Epithelial cell of proximal tubule (primary cell): ENCODE results near the gene TCHP. TPM values are rescaled to one million over a fixed set of nuclear protein-coding genes. Genes with fewer than 3 reads are reported as not detected.

Experiments used
- DNase-seq: peaks from one replicate; pipeline ENCODE4 v3.0.0-alpha.2; 2011; ENCODE audit warnings: low read depth
- H3K4me3 ChIP-seq: 2 replicates; pipeline ENCODE4 v1.5.1; 2011; ENCODE audit warnings: low read depth, mild to moderate bottlenecking, low read length
- total RNA-seq: library from RNA; depleted of rRNA; stranded (reverse); fragments of >200 nt; gene quantifications from 2 replicates; pipeline ENCODE4 v1.2.3, GENCODE V29; 2015
- TF ChIP-seq, protein P1 (sequence below): conservative IDR thresholded peaks from 2 replicates; pipeline ENCODE4 v1.5.1; 2012; ENCODE audit warnings: low read depth, mild to moderate bottlenecking, low read length

TCHP gene
- total RNA-seq, 1 donor from 2014 or later, result 37.5 TPM

DNA sequence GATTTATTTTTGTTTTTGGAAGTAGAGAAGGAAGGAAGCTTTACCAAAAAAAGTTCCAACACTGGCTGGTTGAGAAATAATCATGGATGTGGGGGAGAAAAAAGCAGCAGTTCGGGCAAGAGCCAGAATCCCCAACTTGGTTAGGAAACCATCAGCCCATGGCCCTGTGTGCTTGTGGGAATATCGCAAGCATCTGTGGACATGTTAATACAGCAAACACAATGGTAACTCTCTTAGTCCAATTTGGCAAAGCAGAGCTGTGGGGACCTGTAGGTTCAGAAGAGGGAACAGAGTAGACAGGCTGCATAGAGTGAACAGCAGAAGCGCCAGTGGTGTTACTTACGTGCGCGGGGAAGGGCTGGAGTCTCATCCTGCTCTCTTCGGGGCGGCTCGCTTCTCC is 46.8 kb downstream of the TCHP start:
- TF ChIP-seq, protein P1, sequence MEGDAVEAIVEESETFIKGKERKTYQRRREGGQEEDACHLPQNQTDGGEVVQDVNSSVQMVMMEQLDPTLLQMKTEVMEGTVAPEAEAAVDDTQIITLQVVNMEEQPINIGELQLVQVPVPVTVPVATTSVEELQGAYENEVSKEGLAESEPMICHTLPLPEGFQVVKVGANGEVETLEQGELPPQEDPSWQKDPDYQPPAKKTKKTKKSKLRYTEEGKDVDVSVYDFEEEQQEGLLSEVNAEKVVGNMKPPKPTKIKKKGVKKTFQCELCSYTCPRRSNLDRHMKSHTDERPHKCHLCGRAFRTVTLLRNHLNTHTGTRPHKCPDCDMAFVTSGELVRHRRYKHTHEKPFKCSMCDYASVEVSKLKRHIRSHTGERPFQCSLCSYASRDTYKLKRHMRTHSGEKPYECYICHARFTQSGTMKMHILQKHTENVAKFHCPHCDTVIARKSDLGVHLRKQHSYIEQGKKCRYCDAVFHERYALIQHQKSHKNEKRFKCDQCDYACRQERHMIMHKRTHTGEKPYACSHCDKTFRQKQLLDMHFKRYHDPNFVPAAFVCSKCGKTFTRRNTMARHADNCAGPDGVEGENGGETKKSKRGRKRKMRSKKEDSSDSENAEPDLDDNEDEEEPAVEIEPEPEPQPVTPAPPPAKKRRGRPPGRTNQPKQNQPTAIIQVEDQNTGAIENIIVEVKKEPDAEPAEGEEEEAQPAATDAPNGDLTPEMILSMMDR, result no peak
- no peak for DNase-seq
- H3K4me3 ChIP-seq, result no peak overlapping the region

DNA sequence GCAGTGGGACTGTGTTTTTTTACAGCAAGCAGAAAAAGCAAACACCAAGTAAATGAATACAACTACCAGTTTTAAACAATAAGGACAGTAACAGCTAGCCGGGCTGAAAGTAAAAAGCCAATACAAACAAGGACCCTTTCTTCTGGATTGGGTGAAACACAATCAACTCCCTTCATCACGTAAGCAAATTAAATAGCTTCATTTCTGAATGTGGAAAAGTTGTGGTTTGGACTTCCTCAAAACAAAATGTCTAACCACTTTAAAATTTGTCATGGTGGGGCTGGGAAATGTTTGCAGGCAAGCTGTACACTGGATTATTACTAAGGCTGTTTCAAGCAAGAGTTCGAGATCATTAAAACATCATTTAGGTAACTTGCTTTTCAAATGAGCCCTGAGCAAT is 47.4 kb downstream of the TCHP start:
- no peak for DNase-seq
- TF ChIP-seq, protein P1, result no peak
- no peak overlapping the region for H3K4me3 ChIP-seq

DNA sequence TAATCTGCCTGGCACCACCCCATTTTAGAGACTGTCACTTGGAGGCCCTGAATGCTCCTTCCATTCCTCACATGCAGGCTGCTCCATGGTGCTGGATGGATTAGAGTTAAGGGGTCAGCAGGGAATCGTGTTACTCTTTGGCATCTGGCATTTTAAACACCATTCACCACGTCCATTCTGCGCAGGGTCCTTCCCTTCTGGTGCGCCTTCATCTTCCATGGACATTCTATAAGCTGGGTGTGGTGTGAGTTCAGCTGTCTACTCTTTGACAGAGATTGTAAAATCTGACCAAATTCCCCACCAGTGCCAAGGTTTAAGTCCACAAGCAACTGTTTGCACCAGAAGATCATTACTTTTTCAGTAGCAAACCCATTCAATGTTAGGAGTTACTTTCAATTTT is 48.3 kb downstream of the TCHP start:
- TF ChIP-seq, protein P1, result no peak
- no peak for DNase-seq
- H3K4me3 ChIP-seq, result no peak overlapping the region

DNA sequence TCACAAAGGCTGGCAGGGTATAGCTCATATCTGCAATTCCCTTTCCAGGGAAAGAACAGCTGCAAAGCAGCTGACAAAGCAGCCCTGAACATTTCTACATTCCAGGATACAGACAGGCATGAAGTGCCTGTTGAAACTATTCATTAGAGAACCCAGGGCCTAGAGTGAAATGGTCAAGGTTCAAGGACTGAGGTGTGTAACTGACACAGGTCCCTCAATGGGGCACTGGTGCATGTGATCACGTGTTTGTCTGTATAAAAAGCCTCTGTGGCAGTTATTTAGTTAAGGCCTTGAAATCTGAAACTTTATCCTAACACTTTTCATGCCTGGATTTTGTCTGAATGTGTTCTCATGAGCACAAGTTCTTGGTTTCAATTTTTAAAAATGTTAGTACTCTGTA is 49.0 kb downstream of the TCHP start:
- no peak overlapping the region for H3K4me3 ChIP-seq
- DNase-seq, result peak; percentile 85
- TF ChIP-seq, protein P1, result no peak

DNA sequence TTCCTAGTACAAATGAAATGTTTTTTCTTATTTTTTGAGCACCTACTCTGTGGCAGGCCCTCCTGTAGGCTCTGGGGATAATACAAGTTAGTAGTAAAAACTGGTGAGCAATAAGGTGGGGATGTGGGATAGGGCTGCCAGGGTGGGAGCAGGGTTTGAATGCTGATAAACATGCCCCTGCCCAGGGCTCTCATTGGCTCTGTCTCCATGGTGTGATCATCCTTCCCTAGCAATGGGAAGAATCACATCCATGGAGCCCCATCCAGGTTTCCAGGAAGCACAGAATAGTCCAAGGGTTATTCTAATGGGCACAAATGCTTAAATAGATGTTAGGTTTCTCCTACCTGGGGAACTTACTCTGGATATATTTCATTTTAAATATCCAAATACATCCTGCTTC is 50.6 kb downstream of the TCHP start:
- no peak for DNase-seq

DNA sequence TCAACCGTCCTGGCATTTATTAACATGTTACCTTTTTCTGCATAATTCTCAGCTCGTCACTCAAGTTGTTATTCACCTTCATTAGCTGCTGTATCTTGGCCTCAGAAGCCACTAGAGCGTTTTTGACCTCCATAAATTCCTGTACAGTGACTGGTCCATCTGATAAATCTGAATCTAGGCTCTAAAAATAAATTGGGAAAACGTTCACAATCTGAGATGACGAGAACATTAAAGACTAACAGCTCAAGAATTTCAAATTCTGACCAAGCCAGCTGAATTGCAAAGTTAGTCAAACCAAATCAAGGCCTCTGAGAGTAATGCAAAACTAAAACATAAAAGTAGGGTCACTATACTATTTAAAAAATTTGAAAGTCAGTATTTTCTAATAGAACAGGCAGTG is 51.1 kb downstream of the TCHP start:
- peak; percentile 97 for DNase-seq
- H3K4me3 ChIP-seq, result no peak overlapping the region
- TF ChIP-seq, protein P1, result no peak

More for the DNA sequence above, 50.6 kb downstream of the TCHP start:
- no peak overlapping the region for H3K4me3 ChIP-seq
- TF ChIP-seq, protein P1, result no peak

DNA sequence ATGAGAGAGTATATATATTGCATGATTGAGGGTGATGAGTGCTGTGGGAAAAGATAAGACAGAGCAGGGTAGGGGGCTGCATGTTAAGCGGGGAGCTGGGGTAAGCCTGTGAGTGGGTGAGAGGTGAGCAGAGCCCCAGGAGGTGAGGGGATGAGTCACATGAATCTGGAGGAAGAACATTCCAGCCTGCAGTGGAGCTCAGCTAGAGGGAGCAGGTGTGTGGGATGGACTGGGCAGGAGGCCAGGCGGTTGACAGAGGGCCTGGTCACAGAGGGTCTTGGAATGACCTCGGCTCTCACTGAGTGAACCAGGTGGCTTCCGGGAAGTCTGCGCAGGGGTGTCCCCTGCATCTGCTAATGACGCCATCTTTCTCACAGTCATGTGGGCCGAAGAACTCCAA is 51.7 kb downstream of the TCHP start:
- H3K4me3 ChIP-seq, result no peak overlapping the region
- peak; percentile 81 for DNase-seq
- TF ChIP-seq, protein P1, result no peak
